NAMALWA (cell line): ENCODE data around the gene ANO3.

Source experiments
- DNase-seq: peaks from one replicate; pipeline ENCODE4 v3.0.0-alpha.2; 2015; ENCODE audit warnings: low spot score

The ANO3 gene

GRCh38 chr11:26710489-26710888 lies 378.6 kb downstream of the ANO3 start:
- DNase-seq = no peak

GRCh38 chr11:26712497-26712896 lies 380.6 kb downstream of the ANO3 start:
- no peak for DNase-seq
